Measurements from ENCODE around the gene SLC22A23. TPM values are rescaled to one million over a fixed set of nuclear protein-coding genes. Genes with fewer than 3 reads are reported as not detected.

The SLC22A23 gene
- total RNA-seq, 1 experiment from 2014 or later, result 38.2 TPM

DNA sequence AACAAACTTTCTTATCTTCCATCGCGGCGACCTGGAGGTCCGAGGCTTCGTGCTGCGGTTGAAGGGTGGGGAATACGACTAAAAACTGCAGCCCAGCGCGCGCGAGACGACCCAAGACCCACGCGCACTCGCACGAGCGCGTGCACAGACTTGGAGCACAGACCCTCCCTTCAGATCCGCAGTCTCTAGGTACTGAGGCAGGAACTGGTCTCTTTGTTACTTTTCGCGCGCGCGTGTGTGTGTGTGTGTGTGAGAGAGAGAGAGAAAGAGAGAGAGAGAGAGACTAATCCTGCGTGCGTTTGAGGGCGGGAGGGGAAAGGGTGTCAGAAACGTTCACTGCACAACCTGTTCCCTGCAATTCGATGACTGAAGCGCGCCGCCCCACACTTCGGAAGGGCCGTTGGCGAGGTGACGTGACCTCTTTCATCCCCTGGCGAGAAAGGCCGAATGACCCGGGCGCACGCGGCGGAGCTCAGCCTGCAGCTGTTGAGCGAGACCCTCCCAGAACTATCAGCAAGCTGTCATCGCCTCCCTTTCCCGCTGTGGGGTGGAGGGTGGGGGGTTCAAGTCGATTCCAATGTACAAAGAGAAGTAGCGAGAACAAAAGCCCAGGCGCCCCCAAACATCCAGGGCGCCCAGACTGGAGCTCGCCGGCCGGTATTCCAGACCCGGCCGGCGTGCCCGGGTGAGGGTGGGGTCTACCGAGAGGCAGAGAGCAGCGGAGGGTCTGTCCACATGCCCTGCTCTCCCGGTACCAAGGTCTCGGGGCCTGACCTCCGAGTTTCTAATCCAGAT is 227.9 kb downstream of the SLC22A23 start (continued):
- TF ChIP-seq, protein P1, sequence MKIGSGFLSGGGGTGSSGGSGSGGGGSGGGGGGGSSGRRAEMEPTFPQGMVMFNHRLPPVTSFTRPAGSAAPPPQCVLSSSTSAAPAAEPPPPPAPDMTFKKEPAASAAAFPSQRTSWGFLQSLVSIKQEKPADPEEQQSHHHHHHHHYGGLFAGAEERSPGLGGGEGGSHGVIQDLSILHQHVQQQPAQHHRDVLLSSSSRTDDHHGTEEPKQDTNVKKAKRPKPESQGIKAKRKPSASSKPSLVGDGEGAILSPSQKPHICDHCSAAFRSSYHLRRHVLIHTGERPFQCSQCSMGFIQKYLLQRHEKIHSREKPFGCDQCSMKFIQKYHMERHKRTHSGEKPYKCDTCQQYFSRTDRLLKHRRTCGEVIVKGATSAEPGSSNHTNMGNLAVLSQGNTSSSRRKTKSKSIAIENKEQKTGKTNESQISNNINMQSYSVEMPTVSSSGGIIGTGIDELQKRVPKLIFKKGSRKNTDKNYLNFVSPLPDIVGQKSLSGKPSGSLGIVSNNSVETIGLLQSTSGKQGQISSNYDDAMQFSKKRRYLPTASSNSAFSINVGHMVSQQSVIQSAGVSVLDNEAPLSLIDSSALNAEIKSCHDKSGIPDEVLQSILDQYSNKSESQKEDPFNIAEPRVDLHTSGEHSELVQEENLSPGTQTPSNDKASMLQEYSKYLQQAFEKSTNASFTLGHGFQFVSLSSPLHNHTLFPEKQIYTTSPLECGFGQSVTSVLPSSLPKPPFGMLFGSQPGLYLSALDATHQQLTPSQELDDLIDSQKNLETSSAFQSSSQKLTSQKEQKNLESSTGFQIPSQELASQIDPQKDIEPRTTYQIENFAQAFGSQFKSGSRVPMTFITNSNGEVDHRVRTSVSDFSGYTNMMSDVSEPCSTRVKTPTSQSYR (CRISPR knock-in tag; IDR thresholded peaks at IDR 0.05), result peak; percentile 62; the same call in 1 of the 2 replicates
- TF ChIP-seq ZNF425 (CRISPR knock-in tag; conservative IDR thresholded peaks at IDR 0.05), result no peak
- TF ChIP-seq EMX1 (CRISPR knock-in tag; IDR thresholded peaks at IDR 0.05), result no peak
- no peak for TF ChIP-seq ATF6 (CRISPR knock-in tag; IDR thresholded peaks at IDR 0.05)
- TF ChIP-seq MXD4 (CRISPR knock-in tag; IDR thresholded peaks at IDR 0.05; ENCODE audit: borderline replicate concordance), result no peak
- no peak for TF ChIP-seq ATF2 (CRISPR knock-in tag; IDR thresholded peaks at IDR 0.05; ENCODE audit: borderline replicate concordance, low read depth)
- no peak for TF ChIP-seq ZBTB21 (CRISPR knock-in tag; IDR thresholded peaks at IDR 0.05; ENCODE audit: borderline replicate concordance)
- no peak for TF ChIP-seq ZNF396 (CRISPR knock-in tag; IDR thresholded peaks at IDR 0.05; ENCODE audit: borderline replicate concordance)
- no peak for TF ChIP-seq E2F5 (CRISPR knock-in tag; IDR thresholded peaks at IDR 0.05)
- no peak for TF ChIP-seq GRHL2 (CRISPR knock-in tag; IDR thresholded peaks at IDR 0.05; ENCODE audit: insufficient replicate concordance, severe bottlenecking)
- no peak for TF ChIP-seq GABPB1 (CRISPR knock-in tag; IDR thresholded peaks at IDR 0.05)
- TF ChIP-seq ATF3 (CRISPR knock-in tag; conservative IDR thresholded peaks at IDR 0.05), result no peak
- TF ChIP-seq NFYB (CRISPR knock-in tag; conservative IDR thresholded peaks at IDR 0.05; ENCODE audit: low read depth), result no peak
- TF ChIP-seq STAT6 (CRISPR knock-in tag; conservative IDR thresholded peaks at IDR 0.05; ENCODE audit: low read depth), result no peak
- TF ChIP-seq, protein P2, sequence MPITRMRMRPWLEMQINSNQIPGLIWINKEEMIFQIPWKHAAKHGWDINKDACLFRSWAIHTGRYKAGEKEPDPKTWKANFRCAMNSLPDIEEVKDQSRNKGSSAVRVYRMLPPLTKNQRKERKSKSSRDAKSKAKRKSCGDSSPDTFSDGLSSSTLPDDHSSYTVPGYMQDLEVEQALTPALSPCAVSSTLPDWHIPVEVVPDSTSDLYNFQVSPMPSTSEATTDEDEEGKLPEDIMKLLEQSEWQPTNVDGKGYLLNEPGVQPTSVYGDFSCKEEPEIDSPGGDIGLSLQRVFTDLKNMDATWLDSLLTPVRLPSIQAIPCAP (CRISPR knock-in tag; IDR thresholded peaks at IDR 0.05), result no peak
- no peak for TF ChIP-seq USF2 (CRISPR knock-in tag; IDR thresholded peaks at IDR 0.05)
- peak; percentile 38; the same call in 1 of the 2 replicates for TF ChIP-seq FOXP1 (CRISPR knock-in tag; IDR thresholded peaks at IDR 0.05; ENCODE audit: borderline replicate concordance)
- TF ChIP-seq FOXK1 (CRISPR knock-in tag; IDR thresholded peaks at IDR 0.05), result no peak
- no peak for TF ChIP-seq GTF2I (CRISPR knock-in tag; conservative IDR thresholded peaks at IDR 0.05)
- no peak for TF ChIP-seq CDX4 (CRISPR knock-in tag; IDR thresholded peaks at IDR 0.05; ENCODE audit: borderline replicate concordance)
- 0 out of 2 replicates have a peak, but pooled peaks have one; percentile 50 for TF ChIP-seq NFE2L1 (CRISPR knock-in tag; IDR thresholded peaks at IDR 0.05)
- no peak for TF ChIP-seq RELA (CRISPR knock-in tag; IDR thresholded peaks at IDR 0.05; ENCODE audit: borderline replicate concordance)
